IMR-90 (cell line): ENCODE results near the gene OR1S2. TPM values are rescaled to one million over a fixed set of nuclear protein-coding genes. Genes with fewer than 3 reads are reported as not detected.
"Not testable (repeated sequence)": the region's sequence is repeated elsewhere in the genome, so short reads cannot be mapped to it uniquely, and the experiment has no call there.

Source experiments
- ATAC-seq: fragments of 200-7000 bp; cut with Tn5 transposase; 2 replicates; pipeline ENCODE4 v1.9.1; 2020; ENCODE audit warnings: low read depth, mild to moderate bottlenecking, moderate library complexity
- BruUV-seq: library from RNA; stranded (reverse); fragments of 400-500 nt; replicated peaks from 2 replicates; lab custom pipeline; 2021; lab: Mats Ljungman, UMichigan
- CTCF ChIA-PET: fragments of 300-600 bp; formaldehyde crosslinking; extraction: SDS; loops from one replicate; lab custom pipeline; 2021; ENCODE audit warnings: antibody characterized with exemption; lab: Yijun Ruan, JAX
- POLR2A ChIA-PET: fragments of 300-600 bp; sonication (Branson Sonifier 250); formaldehyde crosslinking; loops from one replicate; lab custom pipeline; 2022; ENCODE audit warnings: antibody characterized with exemption; ENCODE audit not compliant: unreplicated experiment; lab: Charles Lee
- DNase-seq: peaks from one replicate; pipeline ENCODE4 v3.0.0; 2013
- H2AFZ ChIP-seq: replicated peaks from 2 replicates; pipeline ENCODE3; 2013; ENCODE audit warnings: low read length, mild to moderate bottlenecking; ENCODE audit not compliant: poor library complexity
- H2AK5ac ChIP-seq: 2 replicates; pipeline ENCODE4 v1.6.1; 2013; ENCODE audit warnings: low read depth, low read length, inconsistent platforms
- H2AK9ac ChIP-seq: replicated peaks from 2 replicates; pipeline ENCODE3; 2013; ENCODE audit warnings: mild to moderate bottlenecking, low read depth, low read length, moderate library complexity; ENCODE audit not compliant: poor library complexity
- H2BK120ac ChIP-seq: 2 replicates; pipeline ENCODE4 v1.6.1; 2013; ENCODE audit warnings: low read depth, low read length, inconsistent platforms
- H2BK15ac ChIP-seq: 3 replicates; pipeline ENCODE4 v1.6.1; 2013; ENCODE audit warnings: low read depth, low read length, inconsistent platforms
- H2BK20ac ChIP-seq: 2 replicates; pipeline ENCODE4 v1.6.1; 2013; ENCODE audit warnings: low read depth, mild to moderate bottlenecking, inconsistent platforms, low read length, moderate library complexity
- H2BK5ac ChIP-seq: 2 replicates; pipeline ENCODE4 v1.6.1; 2013; ENCODE audit warnings: mild to moderate bottlenecking, low read depth, low read length, inconsistent platforms; ENCODE audit not compliant: poor library complexity, severe bottlenecking
- H3K14ac ChIP-seq: replicated peaks from 2 replicates; pipeline ENCODE4 v1.6.1; 2013; ENCODE audit warnings: low read depth, low read length, inconsistent platforms
- H3K18ac ChIP-seq: 2 replicates; pipeline ENCODE4 v1.6.1; 2013; ENCODE audit warnings: low read depth, low read length, control low read depth
- H3K23ac ChIP-seq: 2 replicates; pipeline ENCODE4 v1.6.1; 2013; ENCODE audit warnings: low read depth, low read length, inconsistent platforms
- H3K27ac ChIP-seq: 2 replicates; pipeline ENCODE4 v1.5.1; 2013; ENCODE audit warnings: mild to moderate bottlenecking, control low read depth, low read length; ENCODE audit not compliant: insufficient read depth
- H3K27me3 ChIP-seq: 2 replicates; pipeline ENCODE4 v1.6.1; 2013; ENCODE audit warnings: low read length; ENCODE audit not compliant: control insufficient read depth, insufficient read depth
- H3K36me3 ChIP-seq: 2 replicates; pipeline ENCODE4 v1.6.1; 2013; ENCODE audit warnings: low read length, mixed read lengths; ENCODE audit not compliant: control insufficient read depth, insufficient read depth
- H3K4ac ChIP-seq: 2 replicates; pipeline ENCODE4 v1.6.1; 2013; ENCODE audit warnings: low read depth, low read length, inconsistent platforms
- H3K4me1 ChIP-seq: 2 replicates; pipeline ENCODE4 v1.6.1; 2013; ENCODE audit warnings: low read length, mixed read lengths; ENCODE audit not compliant: control insufficient read depth, insufficient read depth
- H3K4me2 ChIP-seq: 2 replicates; pipeline ENCODE4 v1.6.1; 2013; ENCODE audit warnings: low read depth, mild to moderate bottlenecking, control low read depth, low read length, moderate library complexity
- H3K4me3 ChIP-seq: 2 replicates; pipeline ENCODE4 v1.5.1; 2013; ENCODE audit warnings: low read depth, mild to moderate bottlenecking, control low read depth, low read length, moderate library complexity; ENCODE audit not compliant: insufficient read depth
- H3K56ac ChIP-seq: 2 replicates; pipeline ENCODE4 v1.6.1; 2013; ENCODE audit warnings: low read length, inconsistent platforms; ENCODE audit not compliant: insufficient read depth; ENCODE audit errors: extremely low read depth
- H3K79me1 ChIP-seq, 2 experiments: 2 replicates each; pipeline ENCODE4 v1.6.1; 2013; ENCODE audit warnings: low read length in 2 of 2, inconsistent platforms in 1 of 2, low read depth in 1 of 2
- H3K9ac ChIP-seq: 2 replicates; pipeline ENCODE4 v1.6.1; 2013; ENCODE audit warnings: low read depth, low read length, control low read depth
- H3K9me1 ChIP-seq: 2 replicates; pipeline ENCODE4 v1.6.1; 2013; ENCODE audit warnings: low read length, inconsistent platforms; ENCODE audit not compliant: insufficient read depth
- H3K9me3 ChIP-seq: 2 replicates; pipeline ENCODE4 v1.6.1; 2013; ENCODE audit warnings: low read length; ENCODE audit not compliant: control insufficient read depth, insufficient read depth
- H4K20me1 ChIP-seq: 2 replicates; pipeline ENCODE4 v1.6.1; 2013; ENCODE audit warnings: low read length, inconsistent platforms; ENCODE audit not compliant: insufficient read depth
- H4K5ac ChIP-seq: 2 replicates; pipeline ENCODE4 v1.6.1; 2013; ENCODE audit warnings: mild to moderate bottlenecking, low read depth, low read length, control low read depth
- H4K8ac ChIP-seq, 2 experiments: 2 replicates each; pipeline ENCODE4 v1.6.1; 2013; ENCODE audit warnings: low read depth in 2 of 2, low read length in 2 of 2, control low read depth in 1 of 2, inconsistent platforms in 1 of 2
- H4K91ac ChIP-seq: 2 replicates; pipeline ENCODE4 v1.6.1; 2013; ENCODE audit warnings: low read depth, low read length, inconsistent platforms; ENCODE audit not compliant: insufficient read depth
- MAFK ChIP-seq: IDR thresholded peaks from 2 replicates; pipeline ENCODE4 v1.6.1; 2012; ENCODE audit warnings: low read depth, low read length, improper control_type of control experiment
- MAZ ChIP-seq: IDR thresholded peaks from 2 replicates; pipeline ENCODE4 v1.6.1; 2012; ENCODE audit warnings: low read depth, mild to moderate bottlenecking, low read length, improper control_type of control experiment, moderate library complexity, borderline replicate concordance
- WGBS, 2 experiments: methylation state at CpG; one replicate each; pipeline versions ENCODE4 v1.1.5 to v1.1.7; 2013; ENCODE audit warnings: missing lambda C conversion rate in 2 of 2; ENCODE audit not compliant: insufficient read length in 1 of 2; ENCODE audit errors: extremely low coverage in 2 of 2; 5-methylcytosine and 5-hydroxymethylcytosine counted together
- dilution Hi-C: fragments of 300-500 bp; cut with HindIII; formaldehyde crosslinking; loops from one replicate; pipeline ENCODE4 v1.14.3; 2018; ENCODE audit warnings: low sequenced_read_pairs; ENCODE audit not compliant: unreplicated experiment
- in situ Hi-C: fragments of 300-500 bp; cut with MboI; formaldehyde crosslinking; loops from 3 replicates; pipeline ENCODE4 v1.14.3; 2019; ENCODE audit warnings: low sequenced_read_pairs, inconsistent platforms, mixed read lengths
- intact Hi-C: fragments of 100-400 bp; cut with micrococcal nuclease; formaldehyde crosslinking; loops from 2 replicates; pipeline ENCODE4 v1.10.0; 2022
- polyA plus RNA-seq, 3 experiments: library from polyadenylated mRNA; depleted of rRNA; stranded (reverse); fragments of >200 nt; gene quantifications; 2 replicates each; pipeline ENCODE4 v1.2.3, GENCODE V29; 2012; ENCODE audit warnings: low replicate concordance in 1 of 3
- total RNA-seq: library from RNA; depleted of rRNA; stranded (reverse); fragments of >200 nt; gene quantifications from 2 replicates; pipeline ENCODE4 v1.2.3, GENCODE V29; 2012

Gene OR1S2
- total and polyA plus RNA-seq, 2 of the 4 experiments (the other 2 are of a cell fraction), result not detected

DNA sequence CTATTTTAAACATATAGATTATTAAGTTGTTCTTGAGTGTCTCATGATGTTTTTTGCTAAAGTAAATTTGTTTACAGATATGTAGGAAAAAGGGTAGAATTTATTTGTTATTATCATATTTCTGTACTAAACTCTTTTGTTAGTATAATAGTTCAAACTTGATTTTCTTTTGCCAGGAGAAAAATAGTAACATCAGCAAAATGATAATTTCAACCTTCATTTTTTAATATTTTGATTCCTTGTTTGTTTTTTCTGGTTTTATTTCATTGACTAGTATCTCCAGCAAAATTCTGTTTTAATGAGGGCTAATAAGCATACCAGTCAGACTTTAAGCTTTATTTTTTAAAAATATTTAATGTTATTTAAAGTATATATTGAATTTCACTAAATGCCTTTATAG is 12.5 kb upstream of the OR1S2 start:
- no peaks in the 10 kb centered on the region for H4K20me1 ChIP-seq
- H3K4me3 ChIP-seq, result no peak overlapping the region
- H2AFZ ChIP-seq, result no peak overlapping the region
- no peak overlapping the region for H3K14ac ChIP-seq
- no peak overlapping the region for H2BK20ac ChIP-seq
- no peaks in the 10 kb centered on the region for H3K79me1 ChIP-seq
- DNase-seq, result no peak
- H3K9me3 ChIP-seq, result no peaks in the 10 kb centered on the region
- H3K56ac ChIP-seq, result no peak overlapping the region
- H2BK120ac ChIP-seq, result no peak overlapping the region
- no peak overlapping the region for H3K18ac ChIP-seq
- in situ Hi-C loops, result no loop called here
- no peaks in the 10 kb centered on the region for H3K36me3 ChIP-seq
- CTCF ChIA-PET, result no interaction called here
- no peaks in the 10 kb centered on the region for H3K27me3 ChIP-seq
- no peak overlapping the region for H4K5ac ChIP-seq
- no peak overlapping the region for H3K4ac ChIP-seq
- H3K23ac ChIP-seq, result no peak overlapping the region
- H3K9me1 ChIP-seq, result no peaks in the 10 kb centered on the region
- no peak overlapping the region for H2AK5ac ChIP-seq
- no peak overlapping the region for H2BK15ac ChIP-seq
- H4K91ac ChIP-seq, result no peak overlapping the region
- no peak for ATAC-seq
- H3K9ac ChIP-seq, result no peak overlapping the region
- intact Hi-C loops, result no loop called here
- BruUV-seq, result no TSS peak
- no peak overlapping the region for H3K4me2 ChIP-seq
- H4K8ac ChIP-seq, result no peak overlapping the region
- POLR2A ChIA-PET, result no interaction called here
- no peak for TF ChIP-seq MAZ
- TF ChIP-seq MAFK, result 0 out of 2 replicates have a peak, but pooled peaks have one; percentile 3
- H3K4me1 ChIP-seq, result no peaks in the 10 kb centered on the region
- no peak overlapping the region for H2AK9ac ChIP-seq
- no peak overlapping the region for H2BK5ac ChIP-seq
- dilution Hi-C loops, result no loop called here
- no peak overlapping the region for H3K27ac ChIP-seq

DNA sequence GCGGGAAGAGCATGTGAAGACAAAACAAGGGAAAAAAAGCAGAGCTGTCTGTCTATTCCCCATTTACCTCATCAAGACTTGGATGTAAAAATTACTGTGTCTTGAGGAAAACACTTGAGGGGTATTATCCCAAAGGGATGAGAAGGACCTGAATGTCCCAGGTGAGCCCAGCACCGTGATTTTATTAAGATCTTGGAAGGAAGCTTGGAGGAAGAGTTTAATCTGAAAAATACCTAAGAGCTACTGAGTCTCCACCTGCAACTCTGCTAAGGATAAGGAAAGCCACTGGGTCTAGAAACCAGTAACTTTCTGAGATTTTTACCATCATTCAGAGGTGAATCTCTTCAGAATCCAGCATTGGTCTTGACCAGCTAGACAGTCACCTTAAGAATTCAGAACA is 8.5 kb upstream of the OR1S2 start, which contains the start of gene OR1S1:
OR1S1 (plus strand) TSS at position 301 of the 400 bp plus-strand sequence.
- H2BK5ac ChIP-seq, H2BK20ac ChIP-seq, H3K18ac ChIP-seq, H3K4ac ChIP-seq, H3K79me1 ChIP-seq, H4K5ac ChIP-seq, H3K9me1 ChIP-seq, H3K4me2 ChIP-seq, H3K9ac ChIP-seq, H3K56ac ChIP-seq, H3K4me3 ChIP-seq, H4K91ac ChIP-seq, H2BK120ac ChIP-seq, dilution Hi-C loops, H3K9me3 ChIP-seq, H2AK9ac ChIP-seq, BruUV-seq, ATAC-seq, H2AK5ac ChIP-seq, intact Hi-C loops, H3K4me1 ChIP-seq, POLR2A ChIA-PET, H3K27ac ChIP-seq, H3K27me3 ChIP-seq, H2AFZ ChIP-seq, H3K23ac ChIP-seq, H4K20me1 ChIP-seq, H3K14ac ChIP-seq, H3K36me3 ChIP-seq, in situ Hi-C loops, DNase-seq, CTCF ChIA-PET, H2BK15ac ChIP-seq, H4K8ac ChIP-seq: not testable (repeated sequence)
- no CpG with 5 or more reads among the region's 2 CpGs for WGBS, 2 experiments
